Measurements from ENCODE around the gene SETD1A.

The SETD1A gene

GRCh38 chr16:31020536-31020935 is 63.0 kb downstream of the SETD1A start:
- DNase-seq (ENCODE audit: low read depth in 2 of 2), result no peak

- no peak for DNase-seq (ENCODE audit: low read depth in 2 of 2)
Observed at GRCh38 chr16:31022544-31023251, 65.1 kb downstream of the SETD1A start.

- DNase-seq (ENCODE audit: low read depth in 2 of 2), result no peak
Observed at GRCh38 chr16:31023252-31023602, 65.7 kb downstream of the SETD1A start.

GRCh38 chr16:31023627-31024226 is 66.2 kb downstream of the SETD1A start:
- no peak for DNase-seq (ENCODE audit: low read depth in 2 of 2)

- DNase-seq (ENCODE audit: low read depth in 2 of 2), result no peak
Observed at GRCh38 chr16:31025339-31025738, 67.8 kb downstream of the SETD1A start.

- no peak for DNase-seq (ENCODE audit: low read depth in 2 of 2)
Observed at GRCh38 chr16:31029272-31029671, 71.7 kb downstream of the SETD1A start.

- DNase-seq (ENCODE audit: low read depth in 2 of 2), result no peak
Observed at GRCh38 chr16:31031276-31031675, 73.7 kb downstream of the SETD1A start.

- peak; percentile 93 to 94 for DNase-seq (ENCODE audit: low read depth in 2 of 2)
Observed at GRCh38 chr16:31032736-31033708, 75.5 kb downstream of the SETD1A start, which contains the start of gene STX4. Gene STX4 (plus strand): TSS chr16:31033558. CDS start chr16:31033806, 248 bp downstream.

- DNase-seq (ENCODE audit: low read depth in 2 of 2), result peak; percentile 67 to 81
Observed at GRCh38 chr16:31033709-31034492, 76.3 kb downstream of the SETD1A start.
